Stimulated activated CD4-positive, alpha-beta T cell treated with anti-CD3 and anti-CD28 coated beads, Interleukin-15, amount 100 ng/mL, for 1 hour (primary cell): ENCODE measurements around the gene CCDC85B.
A peak's percentile ranks its signal among the peaks of the same experiment; 100 is the strongest.

Source experiments
- DNase-seq, 2 donors: peaks; one replicate each; pipeline ENCODE4 v3.0.0-alpha.2; 2020; ENCODE audit warnings: low read depth in 1 of 2, low spot score in 1 of 2

The CCDC85B gene

DNA sequence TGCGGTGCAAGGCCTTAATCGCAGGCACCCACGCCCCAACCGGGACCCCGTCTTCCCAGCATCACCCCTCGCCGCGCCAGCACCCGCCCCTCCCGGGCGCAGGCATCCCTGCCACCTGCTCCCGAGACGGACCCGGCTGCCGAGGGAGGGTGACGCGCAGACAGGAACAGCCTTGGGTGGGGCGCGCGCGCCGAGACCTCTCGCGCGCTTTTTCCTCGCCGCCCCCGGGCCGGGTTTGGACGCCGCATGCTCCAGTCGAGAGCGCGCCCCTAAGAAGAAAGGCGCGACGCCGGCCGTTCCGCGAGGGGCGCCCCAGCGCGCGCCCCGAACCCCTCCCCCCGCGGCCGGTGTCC is 33.0 kb upstream of the CCDC85B start:
- DNase-seq: peak in 1 of 2 donors; percentile 52

DNA sequence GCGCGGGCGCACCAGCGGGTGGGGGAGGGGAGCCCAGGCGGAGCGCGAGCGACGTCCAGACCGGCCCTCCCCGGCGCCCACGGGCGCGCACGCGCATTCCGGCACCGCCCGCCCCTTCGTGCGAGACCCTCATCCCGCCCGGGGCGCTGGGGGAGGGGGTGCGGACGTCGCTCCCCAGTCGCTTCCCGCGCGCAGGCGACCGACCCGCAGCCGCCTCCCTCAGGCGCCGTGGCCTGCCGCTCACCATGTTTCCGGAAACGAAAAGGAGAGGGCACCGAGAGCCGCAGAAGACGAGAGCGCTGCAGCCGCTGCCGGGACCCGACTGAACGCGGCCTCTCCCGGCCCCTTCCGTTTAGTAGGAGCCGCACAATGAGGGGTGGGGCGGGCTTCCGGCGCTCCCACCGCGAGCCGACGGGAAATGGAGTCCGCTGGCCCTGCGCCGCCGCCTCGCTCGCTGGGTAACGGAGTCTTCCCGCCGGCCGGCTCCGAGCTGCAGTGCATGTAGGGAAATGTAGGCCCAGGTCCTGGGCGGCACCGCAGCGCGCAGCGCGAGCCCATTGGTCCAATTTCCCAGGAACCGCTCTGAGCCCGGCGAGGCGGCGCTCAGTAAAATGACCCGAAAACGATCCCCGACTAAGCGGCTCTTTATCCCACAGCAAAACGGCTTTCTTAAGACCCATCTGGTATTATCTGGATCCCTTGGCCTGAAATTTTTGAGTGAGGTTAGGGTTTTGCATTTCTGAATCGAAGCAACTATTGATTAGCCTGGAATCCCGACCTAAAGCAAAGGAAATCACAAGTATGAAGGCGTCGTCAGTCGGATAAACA is 32.4 kb upstream of the CCDC85B start, which contains the start of gene CFL1:
Gene CFL1 (minus strand): TSS at position 328 of the 828 bp plus-strand sequence. CDS start 81 bp downstream, at position 247.
- DNase-seq: peak; percentile 93 to 96

DNA sequence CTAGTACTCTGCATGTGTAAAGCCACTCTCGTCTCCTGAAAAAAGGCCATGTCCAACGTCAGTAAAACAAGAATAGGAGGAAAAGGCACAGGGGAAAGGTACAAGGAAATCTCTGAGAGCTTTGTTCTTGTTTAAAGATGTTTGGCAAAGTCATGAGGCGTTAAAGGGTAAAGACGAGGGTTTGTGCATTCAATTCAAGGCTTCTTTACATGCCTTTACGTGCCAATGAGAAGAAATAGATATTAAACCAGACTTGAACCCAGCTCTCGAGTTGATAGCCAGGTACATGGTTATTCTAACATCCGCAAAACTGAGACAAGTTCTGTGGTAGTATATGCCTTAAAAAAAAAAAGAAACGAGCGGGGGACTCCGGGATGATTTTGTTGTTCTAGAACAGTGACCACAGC is 31.8 kb upstream of the CCDC85B start:
- DNase-seq: no peak

DNA sequence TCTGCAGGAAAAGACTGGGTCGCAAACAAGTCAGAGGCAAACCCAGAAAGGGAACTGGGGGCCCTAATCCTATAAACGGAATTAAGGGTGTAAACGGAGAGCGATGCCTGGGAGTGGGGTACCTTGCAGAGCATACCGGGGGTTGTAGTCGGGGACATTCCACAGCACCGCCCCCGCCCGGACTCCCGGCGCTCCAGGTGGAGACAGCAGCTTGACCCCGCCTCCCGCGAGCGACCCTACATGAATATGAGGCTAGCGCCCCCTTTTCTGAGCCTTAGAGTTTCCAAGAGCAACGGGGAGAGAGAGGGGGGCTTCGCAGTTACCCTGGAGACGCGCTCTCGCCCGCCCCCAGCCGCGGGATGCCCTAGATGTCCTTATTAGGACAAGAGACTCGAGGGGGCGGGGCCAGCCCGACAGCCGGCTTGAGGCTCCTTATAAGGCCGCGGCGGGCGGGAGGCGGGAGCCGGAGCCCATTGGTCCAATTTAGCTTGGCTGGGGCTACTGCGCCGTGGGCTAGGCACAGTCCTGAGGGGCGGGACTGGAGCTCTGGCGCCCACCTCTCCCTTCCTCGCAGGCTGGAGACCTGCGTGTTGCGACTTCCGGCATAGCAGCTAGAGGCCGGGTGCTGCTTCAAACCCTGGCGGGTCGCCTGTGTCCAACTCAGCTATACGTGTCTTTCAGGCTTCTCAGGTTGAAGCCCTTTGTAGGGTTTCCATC is 31.2 kb upstream of the CCDC85B start:
- DNase-seq: peak; percentile 93 to 94

DNA sequence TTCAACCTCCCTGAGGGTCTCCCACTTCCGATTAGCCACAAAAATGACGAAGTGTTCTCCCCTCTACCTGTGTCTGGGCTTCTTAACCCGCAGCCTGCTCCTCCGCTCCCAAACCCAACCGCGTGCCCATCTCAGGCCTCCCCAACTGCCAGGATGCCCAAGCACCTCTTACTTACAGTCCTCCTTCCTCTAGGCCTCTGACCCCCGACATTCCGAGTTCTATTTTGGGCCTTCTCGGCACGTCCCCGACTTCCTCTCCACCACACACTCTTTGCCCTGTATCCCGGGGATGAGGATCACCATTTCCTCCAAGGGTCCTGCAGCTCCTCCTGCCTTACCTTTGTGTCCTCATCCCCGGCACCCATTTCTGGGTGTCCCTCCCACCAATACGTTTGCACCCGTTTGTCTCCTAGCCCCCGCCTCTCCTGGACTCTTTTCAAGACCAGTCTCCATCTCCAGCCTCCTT is 30.6 kb upstream of the CCDC85B start:
- peak in 1 of 2 donors; percentile 26 for DNase-seq

DNA sequence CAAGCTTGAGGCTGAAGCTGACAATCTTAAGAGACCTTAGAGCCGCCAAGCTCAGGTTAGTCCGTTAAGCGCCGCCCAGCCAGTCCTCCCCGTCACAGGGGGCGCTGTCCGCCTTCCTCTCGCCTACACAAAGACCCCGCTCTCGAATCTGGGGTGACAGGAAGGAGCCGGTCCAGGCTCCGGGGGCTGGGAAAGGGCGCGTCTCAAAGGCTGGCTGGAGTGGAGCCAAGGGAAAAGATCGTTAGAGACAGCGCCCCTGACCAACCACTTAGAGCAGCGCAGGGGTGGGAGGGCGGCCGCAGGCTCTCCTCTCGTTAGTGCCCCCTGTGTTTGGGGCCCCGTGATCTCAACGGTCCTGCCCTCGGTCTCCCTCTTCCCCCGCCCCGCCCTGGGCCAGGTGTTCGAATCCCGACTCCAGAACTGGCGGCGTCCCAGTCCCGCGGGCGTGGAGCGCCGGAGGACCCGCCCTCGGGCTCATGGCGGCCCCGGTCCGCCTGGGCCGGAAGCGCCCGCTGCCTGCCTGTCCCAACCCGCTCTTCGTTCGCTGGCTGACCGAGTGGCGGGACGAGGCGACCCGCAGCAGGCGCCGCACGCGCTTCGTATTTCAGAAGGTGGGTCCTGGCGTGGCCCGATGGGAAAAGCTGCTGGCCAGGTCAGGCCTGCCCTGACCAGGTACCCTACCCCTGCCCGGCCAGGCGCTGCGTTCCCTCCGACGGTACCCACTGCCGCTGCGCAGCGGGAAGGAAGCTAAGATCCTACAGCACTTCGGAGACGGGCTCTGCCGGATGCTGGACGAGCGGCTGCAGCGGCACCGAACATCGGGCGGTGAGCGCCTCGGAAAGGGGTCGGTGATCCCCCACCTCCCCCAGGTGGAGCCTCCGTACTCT is 30.0 kb upstream of the CCDC85B start, which contains the start of gene MUS81:
Gene MUS81 (plus strand): TSS at position 156 of the 887 bp plus-strand sequence. CDS start 321 bp downstream, at position 477.
- peak; percentile 93 to 96 for DNase-seq

DNA sequence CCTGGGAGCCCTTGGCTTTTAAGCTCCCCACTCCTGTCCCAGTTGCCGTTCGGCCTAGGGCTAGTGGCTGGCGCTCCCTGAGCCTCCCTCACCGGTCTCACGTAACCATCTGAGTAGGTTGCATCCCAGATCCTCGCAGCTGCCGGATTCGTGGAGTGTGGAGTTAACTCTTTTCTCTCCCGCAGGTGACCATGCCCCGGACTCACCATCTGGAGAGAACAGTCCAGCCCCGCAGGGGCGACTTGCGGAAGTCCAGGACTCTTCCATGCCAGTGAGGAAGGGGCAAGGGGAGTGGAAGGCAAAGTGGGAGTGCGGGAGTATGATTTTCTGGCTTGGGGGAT is 29.3 kb upstream of the CCDC85B start:
- DNase-seq: no peak

DNA sequence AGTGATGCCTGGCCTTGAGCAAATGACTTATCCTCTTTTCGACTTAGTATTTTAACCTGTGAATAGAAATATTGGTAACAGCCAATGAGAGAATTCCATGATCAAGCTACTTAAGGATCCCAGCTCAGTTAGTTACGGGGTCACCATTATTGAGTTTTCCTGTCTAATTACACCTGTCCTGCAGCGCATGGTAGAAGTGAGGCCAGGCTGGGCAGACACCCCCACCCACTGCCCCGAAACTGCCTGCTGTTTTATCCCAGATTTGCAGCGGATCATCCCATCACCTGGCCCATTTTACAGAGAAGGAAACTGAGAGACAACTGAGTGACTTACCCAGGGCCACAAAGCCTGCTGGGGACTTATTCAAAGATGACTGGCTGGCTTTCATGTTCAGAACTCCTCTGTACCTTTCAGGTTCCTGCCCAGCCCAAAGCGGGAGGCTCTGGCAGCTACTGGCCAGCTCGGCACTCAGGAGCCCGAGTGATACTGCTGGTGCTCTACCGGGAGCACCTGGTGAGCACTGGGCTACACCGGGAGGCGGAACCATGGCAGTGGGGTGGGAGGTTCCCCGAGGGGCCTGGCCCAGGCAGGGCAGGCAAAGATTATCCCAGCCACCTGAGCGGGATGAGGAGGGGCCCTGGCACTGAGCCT is 28.8 kb upstream of the CCDC85B start:
- no peak for DNase-seq

DNA sequence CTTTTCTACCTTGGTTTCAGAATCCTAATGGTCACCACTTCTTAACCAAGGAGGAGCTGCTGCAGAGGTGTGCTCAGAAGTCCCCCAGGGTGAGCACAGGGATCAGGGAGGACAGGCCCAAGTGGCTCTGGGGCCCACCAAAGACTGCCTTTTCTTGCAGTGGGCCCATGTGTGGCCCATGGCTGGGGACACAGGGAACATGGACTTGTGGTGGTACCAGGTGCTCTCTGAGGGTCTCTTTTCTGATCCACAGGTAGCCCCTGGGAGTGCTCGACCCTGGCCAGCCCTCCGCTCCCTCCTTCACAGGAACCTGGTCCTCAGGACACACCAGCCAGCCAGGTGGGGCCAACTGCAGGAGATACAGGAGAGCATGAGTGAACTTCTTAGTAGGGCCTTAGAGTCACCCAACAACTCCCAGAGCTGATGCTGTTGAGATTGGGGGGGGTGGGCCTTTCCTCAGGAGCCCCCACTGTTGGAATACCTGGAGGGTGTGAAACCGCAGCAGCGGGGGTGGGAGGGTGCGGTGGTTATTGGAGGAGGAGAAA is 28.2 kb upstream of the CCDC85B start:
- DNase-seq: no peak

DNA sequence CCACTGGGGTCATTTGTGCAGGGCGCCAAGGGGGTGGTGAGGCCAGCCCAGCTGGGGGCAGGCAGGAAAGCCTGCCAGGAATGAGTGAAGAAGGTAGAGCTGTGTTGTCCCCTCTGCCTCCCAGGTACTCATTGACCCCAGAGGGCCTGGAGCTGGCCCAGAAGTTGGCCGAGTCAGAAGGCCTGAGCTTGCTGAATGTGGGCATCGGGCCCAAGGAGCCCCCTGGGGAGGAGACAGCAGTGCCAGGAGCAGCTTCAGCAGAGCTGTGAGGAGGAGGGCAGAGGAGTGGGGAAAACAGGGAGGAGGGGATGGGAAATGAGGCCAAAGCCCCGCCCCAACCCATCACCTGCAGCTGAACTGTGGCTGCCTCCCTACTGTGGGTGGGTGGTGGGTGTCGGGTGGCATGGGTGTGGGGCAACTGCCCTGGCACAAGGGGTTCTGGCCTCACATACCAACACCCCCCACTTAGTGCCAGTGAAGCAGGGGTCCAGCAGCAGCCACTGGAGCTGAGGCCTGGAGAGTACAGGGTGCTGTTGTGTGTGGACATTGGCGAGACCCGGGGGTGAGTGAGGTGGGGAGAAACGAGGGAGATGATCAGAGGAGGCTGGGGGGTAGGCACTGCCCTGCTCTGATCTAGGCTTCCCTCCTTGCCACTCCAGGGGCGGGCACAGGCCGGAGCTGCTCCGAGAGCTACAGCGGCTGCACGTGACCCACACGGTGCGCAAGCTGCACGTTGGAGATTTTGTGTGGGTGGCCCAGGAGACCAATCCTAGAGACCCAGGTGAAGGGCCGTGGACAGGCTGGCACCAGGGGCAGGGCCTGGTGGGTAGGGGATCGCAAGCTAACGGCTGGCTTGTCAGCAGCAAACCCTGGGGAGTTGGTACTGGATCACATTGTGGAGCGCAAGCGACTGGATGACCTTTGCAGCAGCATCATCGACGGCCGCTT is 27.3 kb upstream of the CCDC85B start:
- no peak for DNase-seq

DNA sequence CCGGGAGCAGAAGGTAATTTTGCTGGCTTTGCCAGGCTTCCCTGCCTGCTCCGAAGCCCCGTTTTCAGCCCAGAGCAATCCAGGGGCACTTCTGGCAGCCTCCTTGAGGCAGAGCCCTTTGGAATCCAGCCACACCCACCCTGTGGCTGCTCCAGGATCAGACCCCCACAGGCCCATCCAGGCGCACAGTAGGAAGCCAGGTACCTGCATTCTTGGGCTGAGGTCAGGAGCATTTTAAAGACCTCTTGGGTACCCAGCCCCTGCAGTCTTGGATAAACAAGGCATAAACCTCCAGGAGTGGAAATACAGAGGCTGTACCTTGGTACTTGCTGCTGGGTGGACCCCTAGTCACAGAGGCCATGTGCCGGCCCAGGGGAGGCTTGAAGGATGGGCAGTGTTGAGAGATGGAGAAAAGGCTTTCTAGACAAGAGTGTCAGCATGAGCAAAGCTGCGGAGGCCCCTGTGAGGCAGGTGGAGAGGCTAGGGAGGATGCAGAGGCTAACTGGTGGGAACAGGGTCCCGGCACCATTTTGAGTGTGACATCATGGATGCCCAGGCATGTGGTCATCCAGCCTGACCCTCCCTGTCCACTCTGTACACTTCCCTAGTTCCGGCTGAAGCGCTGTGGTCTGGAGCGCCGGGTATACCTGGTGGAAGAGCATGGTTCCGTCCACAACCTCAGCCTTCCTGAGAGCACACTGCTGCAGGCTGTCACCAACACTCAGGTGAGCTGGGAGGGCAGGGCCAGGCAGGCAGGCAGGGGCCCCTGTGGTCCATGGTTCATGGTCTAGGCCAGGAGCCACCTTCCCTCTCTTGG is 26.4 kb upstream of the CCDC85B start:
- DNase-seq: no peak

DNA sequence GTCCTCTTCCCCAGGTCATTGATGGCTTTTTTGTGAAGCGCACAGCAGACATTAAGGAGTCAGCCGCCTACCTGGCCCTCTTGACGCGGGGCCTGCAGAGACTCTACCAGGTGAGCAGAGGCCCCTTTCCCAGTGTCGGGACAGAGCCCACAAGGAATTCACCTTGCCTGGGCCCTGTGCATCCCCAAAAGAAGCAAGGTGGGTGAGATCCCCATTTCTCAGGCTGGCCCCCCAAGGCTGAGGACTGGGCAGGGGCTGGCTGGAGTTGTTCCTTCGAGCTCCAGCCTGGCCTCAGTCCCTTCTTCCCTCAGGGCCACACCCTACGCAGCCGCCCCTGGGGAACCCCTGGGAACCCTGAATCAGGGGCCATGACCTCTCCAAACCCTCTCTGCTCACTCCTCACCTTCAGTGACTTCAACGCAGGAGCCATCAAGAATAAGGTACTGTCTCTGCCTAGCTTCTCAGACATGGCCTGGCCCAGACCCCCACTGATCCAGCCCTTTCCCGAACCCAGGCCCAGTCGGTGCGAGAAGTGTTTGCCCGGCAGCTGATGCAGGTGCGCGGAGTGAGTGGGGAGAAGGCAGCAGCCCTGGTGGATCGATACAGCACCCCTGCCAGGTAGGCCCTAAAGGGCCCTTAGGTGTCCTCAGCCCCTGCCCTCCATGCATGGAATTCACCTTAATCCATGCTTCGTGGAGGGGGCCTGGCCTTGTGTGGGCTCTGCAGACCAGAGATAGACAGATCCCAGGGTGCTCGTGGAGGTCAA is 25.6 kb upstream of the CCDC85B start:
- DNase-seq: no peak

DNA sequence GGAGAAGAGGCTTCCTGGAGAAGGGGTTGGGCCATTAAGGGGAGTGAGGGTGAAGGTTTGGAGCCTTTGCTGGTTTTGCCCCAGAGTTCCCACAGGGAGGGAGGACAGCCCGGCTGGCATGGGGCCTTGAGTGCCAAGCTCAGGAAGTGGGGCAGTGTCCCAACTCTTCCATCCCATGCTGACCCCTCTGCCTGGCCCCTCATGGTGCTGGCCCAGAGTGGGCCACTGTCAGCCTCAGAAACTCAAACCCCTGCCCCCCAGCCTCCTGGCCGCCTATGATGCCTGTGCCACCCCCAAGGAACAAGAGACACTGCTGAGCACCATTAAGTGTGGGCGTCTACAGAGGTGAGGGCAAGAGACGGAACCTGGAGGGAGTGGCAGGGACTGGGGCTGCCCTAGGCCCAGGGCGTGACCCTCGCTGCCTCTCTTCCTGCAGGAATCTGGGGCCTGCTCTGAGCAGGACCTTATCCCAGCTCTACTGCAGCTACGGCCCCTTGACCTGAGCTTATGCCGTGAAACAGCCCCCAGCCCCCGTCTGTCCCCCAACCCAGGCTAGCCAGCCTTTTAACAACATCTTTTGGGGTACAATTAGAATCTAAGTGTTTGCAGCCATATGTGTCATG is 24.8 kb upstream of the CCDC85B start:
- no peak for DNase-seq

DNA sequence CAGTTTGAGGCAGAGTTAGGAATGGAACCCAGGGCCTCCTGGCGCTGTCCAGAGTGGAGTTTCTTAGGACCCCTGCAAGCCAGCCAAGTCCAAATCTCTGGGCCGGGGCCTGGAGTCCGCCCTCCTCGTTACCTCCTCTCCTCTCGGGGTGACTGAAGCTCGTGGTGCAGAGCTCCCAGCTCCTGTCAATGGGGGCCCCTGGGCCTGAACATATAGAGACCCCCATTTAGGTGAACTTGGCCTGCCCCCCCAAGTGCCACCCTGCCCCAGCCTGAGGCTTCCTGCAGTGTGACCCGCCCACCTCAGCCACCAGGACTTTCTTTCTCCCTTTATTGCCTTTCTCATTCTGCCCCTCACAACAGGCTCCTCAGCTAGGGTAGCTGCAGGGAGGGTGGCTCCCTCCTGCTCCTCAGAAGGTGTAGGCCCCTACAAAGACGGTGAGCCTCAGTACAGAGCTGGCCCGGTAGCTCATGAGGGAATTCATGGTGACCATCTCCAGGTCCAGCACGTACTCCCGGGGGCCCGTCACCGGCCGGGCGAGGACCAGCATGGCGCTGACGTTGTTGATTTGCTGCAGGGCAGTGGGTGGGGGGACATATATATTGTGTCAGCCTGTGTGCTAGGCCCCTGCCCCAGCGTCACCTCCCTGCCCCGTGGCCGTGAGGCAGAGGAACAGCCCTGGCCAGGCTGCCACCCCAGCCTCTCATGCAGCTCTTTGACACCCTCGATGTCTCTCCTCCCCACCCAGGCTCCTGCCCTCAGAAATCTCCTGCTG is 23.8 kb upstream of the CCDC85B start:
- no peak for DNase-seq

DNA sequence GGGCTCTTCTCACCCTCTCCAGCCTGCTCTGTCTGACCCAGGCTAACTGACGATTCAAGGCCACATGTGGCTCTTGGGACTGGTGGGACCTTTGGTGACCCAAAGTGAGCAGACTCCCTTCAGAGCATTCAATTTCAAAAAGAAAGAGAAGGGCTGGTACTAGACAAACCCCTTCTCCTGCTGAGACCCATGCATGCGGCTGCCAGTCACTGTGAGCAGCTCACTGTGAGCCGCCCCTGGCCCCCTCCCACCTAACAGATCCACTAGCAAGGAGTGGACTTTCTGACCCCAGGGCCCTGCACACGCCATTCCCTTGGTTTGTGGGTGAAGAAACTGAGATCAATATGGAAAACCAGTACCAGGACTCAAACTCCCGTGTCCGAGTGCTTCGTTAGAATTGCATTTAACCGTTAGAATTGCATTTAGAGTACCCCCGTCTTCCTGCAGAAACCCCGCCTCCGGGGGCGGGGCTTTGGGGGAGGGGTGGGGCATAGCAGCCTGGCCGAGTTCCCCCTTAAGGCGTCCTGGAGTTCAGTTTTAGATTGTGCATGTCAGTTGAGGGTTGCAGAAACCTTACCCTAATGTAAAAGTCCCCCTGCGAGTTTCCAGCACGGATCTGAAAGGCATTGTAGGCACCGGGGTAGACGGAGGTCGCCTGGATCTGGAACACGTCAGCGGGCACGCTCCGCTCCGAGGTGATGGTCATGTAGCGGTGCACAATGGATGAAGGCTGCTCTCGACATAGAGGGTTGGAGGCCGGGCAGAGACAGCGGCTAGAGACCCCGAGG is 23.0 kb upstream of the CCDC85B start:
- DNase-seq: no peak
